Epithelial cell of esophagus (primary cell): ENCODE measurements around the gene NOTUM.

ENCODE experiments used
- DNase-seq: peaks from one replicate; pipeline ENCODE4 v3.0.0; 2010; ENCODE audit warnings: low read depth
- H3K4me3 ChIP-seq: 2 replicates; pipeline ENCODE4 v1.5.1; 2011; ENCODE audit warnings: mild to moderate bottlenecking, low read length, control low read depth
- CTCF ChIP-seq: IDR thresholded peaks from 2 replicates; pipeline ENCODE4 v1.5.1; 2011; ENCODE audit warnings: low read depth, mild to moderate bottlenecking, low read length, control low read depth, inconsistent platforms; ENCODE audit not compliant: insufficient read depth; ENCODE audit errors: missing control alignments

The NOTUM gene

GRCh38 chr17:81948635-81949378 lies 12.2 kb downstream of the NOTUM start:
- no peak for TF ChIP-seq CTCF
- H3K4me3 ChIP-seq: no peak overlapping the region
- DNase-seq: no peak

GRCh38 chr17:81947189-81947588 lies 13.8 kb downstream of the NOTUM start, which contains the start of gene MYADML2:
MYADML2 (minus strand) TSS chr17:81947233; CDS start chr17:81941741, 5,492 bp downstream.
- no peak within 1 kb of the TSS for H3K4me3 ChIP-seq
- TF ChIP-seq CTCF: no peak
- no peak for DNase-seq

- no peak for TF ChIP-seq CTCF
- no peak overlapping the region for H3K4me3 ChIP-seq
These were observed 16.1 kb downstream of the NOTUM start for GRCh38 chr17:81944858-81945257.

GRCh38 chr17:81942167-81942553 lies 18.8 kb downstream of the NOTUM start:
- no peak for TF ChIP-seq CTCF
- no peak overlapping the region for H3K4me3 ChIP-seq
- no peak for DNase-seq

More at GRCh38 chr17:81944858-81945257, 16.1 kb downstream of the NOTUM start:
- no peak for DNase-seq

- no peak for DNase-seq
- no peak overlapping the region for H3K4me3 ChIP-seq
- no peak for TF ChIP-seq CTCF
These were observed 19.4 kb downstream of the NOTUM start for GRCh38 chr17:81941484-81942166.

- TF ChIP-seq CTCF: no peak
- DNase-seq: no peak
- H3K4me3 ChIP-seq: no peak overlapping the region
These were observed 20.2 kb downstream of the NOTUM start for GRCh38 chr17:81940538-81941483.
